H54 (cell line): ENCODE results near the gene OBP2A.

Experiments
- DNase-seq: peaks from one replicate; pipeline ENCODE4 v3.0.0; 2011; ENCODE audit warnings: low spot score, mixed read lengths; ENCODE audit not compliant: insufficient read length
- FAIRE-seq: peaks from 3 replicates; lab custom pipeline; 2011; peaks lifted over from hg19 to GRCh38; lab: Jason Lieb, UNC
- POLR2A ChIP-seq: IDR thresholded peaks from 2 replicates; pipeline ENCODE4 v1.6.1; 2011; ENCODE audit warnings: low read depth, mild to moderate bottlenecking, low read length

The OBP2A gene

DNA sequence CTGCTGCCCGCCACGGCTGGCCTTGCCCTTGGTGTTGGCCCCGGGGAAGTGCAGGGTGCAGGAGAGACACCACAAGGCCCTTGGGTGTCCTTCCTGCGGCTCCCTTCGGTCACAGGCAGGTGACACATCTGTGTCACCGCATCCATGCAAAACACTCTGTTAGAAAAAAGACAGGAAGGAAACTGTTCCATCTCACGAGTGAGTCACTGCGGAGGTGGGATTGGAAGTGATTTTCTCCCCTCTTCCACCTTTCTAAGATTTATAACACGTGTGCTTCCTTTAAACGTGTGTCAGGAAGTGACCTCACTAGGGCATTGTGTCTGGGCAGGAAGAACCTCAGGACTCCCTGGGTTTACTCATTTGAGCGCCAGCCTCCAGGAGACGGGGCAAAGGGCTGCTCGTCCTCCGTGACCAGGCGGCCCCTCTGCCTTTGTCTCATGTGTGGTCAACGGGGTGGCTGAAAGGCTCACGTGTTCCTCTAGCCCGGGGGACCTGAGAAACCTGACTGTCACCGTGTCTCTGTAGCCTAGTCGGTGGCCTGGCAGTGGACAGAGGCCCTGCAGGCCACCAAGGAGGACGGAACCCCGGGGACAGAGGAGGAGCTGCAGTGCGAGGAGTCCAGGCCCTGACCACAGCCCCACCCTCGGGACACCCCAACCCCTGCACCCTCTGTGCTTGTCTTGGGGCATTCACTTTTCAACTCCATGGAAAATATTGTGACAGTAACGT is 29.6 kb upstream of the OBP2A start:
- FAIRE-seq = no peak
- DNase-seq = no peak
- TF ChIP-seq POLR2A = no peak

DNA sequence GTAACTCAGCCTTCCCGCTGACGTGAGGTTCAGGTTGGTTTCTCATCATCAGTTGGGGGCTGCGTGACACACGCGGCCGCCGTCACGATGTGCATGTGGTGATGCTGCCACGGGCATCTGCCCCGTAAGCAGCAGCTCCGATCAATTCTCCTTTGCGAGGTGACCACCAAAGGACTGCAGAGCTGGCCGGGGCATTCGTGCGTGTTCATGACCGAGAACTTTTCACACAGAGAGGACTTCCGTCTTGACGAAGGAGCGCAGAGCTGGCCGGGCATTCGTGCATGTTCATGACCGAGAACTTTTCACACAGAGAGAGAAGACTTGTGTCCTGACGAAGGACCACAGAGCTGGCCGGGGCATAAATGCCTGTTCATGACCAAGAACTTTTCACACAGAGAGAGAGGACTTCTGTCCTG is 28.5 kb upstream of the OBP2A start:
- no peak for DNase-seq
- FAIRE-seq = no peak

DNA sequence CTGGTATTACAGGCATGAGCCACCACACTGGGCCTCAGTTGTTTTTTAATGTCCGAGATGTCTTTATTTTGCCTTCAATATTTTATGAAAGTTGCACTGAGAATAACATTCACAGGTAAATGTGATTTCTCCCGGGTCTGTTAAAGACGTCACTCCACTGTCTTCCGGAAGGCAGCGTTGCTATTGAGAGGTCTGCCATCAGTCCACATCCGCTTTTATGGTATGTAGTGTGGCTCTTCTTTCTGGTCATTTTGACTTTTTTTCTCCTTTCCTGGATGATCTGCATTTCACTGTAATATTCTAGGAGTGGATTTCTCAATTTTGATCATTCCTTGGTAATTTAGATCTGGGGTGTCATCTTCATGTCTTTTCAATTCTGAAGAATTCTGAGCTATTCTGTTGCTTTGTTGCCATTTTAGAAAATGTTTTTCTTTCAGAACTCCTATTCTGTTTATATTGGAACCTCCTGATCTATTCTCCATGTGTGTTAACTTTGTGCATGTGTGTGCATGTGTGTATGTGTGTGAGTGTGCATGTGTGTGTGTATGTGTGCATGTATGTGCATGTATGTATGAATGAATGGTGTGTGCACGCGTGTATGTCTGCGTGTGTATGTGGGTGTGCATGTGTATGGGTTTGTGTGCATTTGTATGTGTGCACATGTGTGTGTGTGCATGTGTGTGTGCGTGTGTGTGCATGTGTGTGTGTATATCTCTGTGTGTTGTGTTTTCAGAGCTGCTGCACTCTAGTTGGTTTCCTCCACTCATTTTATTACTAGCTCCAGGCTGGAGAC is 26.6 kb upstream of the OBP2A start:
- no peak for FAIRE-seq
- no peak for TF ChIP-seq POLR2A

More for the DNA sequence above, 28.5 kb upstream of the OBP2A start:
- TF ChIP-seq POLR2A = no peak

DNA sequence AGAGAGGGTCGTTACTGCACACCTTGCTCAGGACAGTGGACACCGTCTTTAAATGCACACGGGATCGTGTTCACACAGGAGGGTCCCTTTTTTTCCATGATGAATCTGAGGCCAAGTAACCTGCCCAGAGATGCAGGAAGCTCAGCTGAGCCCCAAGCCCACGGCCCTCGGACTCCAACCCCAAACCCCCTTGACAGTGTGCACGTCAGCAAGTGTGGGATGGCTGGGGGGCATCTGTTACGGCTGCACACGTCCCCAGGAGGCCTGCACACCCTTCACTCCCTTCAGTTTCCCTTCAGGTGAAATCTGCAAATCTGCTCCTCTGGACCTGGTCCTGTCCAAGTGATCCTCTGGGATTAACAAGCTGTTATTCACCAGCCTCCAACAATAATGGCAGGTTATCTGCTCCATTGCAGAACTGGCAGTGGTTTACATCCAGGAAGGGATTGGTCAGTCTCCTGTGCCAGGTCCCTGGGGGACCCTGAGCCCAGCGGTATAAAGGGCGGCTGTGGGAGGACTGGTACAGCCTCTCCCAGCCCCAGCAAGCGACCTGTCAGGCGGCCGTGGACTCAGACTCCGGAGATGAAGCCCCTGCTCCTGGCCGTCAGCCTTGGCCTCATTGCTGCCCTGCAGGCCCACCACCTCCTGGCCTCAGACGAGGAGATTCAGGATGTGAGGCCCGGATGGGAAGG is 24.9 kb upstream of the OBP2A start, which contains the start of gene LCN1:
LCN1 (plus strand) TSS at position 525 of the 692 bp plus-strand sequence; CDS start at position 583, 58 bp downstream.
- no peak for FAIRE-seq

More for the DNA sequence above, 26.6 kb upstream of the OBP2A start:
- DNase-seq = no peak

DNA sequence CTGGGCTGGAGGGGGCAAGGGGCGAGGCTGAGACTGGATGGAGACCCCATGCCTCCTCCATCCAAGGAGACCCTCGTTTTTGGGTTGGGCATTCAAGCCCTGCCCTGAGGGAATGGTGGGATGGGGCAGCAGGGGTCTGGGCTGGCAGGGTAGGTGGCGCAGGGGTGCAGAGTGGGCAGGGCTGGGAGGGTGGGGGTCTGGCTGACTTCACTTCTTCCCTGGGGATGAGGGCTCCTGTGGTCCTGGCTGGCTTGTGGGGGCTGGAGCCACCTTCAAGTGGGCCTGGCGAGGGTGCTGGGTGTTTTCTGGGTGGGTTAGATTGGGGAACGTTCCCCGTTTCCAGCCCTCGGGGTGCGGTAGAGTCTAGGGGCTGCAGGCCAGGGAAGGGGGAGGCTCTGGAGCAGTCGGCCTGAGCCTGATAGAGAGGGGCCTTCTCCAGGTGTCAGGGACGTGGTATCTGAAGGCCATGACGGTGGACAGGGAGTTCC is 24.3 kb upstream of the OBP2A start:
- FAIRE-seq (no peak), DNase-seq (no peak)
- TF ChIP-seq POLR2A = no peak

More for the DNA sequence above, 24.9 kb upstream of the OBP2A start, which contains the start of gene LCN1:
- no peak for DNase-seq
- TF ChIP-seq POLR2A = no peak

DNA sequence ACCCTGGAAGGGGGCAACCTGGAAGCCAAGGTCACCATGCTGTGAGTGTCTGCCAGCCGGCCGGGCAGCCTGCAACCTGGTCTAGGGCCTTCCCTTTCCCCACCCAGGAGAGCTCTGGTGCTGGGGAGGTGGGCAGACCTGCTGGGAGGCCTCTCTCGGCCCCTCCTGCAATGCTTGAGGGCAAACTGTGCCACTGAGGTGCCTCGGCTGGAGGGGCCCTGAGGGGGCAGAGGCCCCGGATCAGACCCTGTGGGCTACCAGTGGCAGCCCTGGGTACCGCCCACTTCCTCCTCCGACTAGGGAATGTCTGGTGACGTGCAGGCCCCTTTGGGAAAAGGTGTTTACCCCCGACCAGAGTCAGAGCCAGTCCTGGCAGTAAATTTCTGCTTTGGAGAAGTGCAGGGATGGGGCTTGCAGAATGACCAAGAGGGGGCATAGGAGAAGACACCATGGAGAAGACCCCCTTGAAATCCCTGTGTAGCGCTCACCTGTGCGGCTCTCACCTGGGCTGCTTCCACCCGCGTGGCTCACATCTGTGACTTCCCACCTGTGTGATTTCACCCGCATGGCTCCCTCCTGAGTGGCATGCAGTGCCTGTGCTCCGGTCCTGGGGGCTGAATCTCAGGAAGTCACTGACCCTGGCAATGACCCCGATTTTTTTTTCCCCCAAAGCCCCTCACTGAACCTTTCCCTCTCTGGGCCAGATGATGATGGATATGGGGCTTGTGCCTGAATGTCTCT is 23.6 kb upstream of the OBP2A start:
- no peak for DNase-seq
- no peak for FAIRE-seq
- no peak for TF ChIP-seq POLR2A

DNA sequence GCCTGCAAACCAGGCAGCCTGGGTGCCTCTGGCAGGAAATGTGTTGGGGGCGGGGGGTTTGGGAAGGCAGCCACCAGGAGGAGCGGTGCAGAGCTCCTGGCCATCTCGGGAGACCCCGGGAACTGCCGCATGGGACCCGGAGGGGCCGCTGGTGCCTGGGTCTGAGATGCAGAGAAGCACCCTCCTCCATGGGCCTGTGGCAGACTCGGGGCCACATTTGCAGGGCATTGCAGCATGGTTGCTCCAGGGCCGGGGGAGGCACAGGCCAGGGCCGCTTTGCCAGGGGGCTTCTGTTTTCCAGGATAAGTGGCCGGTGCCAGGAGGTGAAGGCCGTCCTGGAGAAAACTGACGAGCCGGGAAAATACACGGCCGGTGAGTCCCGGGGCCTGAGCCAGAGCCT is 23.0 kb upstream of the OBP2A start:
- no peak for TF ChIP-seq POLR2A

DNA sequence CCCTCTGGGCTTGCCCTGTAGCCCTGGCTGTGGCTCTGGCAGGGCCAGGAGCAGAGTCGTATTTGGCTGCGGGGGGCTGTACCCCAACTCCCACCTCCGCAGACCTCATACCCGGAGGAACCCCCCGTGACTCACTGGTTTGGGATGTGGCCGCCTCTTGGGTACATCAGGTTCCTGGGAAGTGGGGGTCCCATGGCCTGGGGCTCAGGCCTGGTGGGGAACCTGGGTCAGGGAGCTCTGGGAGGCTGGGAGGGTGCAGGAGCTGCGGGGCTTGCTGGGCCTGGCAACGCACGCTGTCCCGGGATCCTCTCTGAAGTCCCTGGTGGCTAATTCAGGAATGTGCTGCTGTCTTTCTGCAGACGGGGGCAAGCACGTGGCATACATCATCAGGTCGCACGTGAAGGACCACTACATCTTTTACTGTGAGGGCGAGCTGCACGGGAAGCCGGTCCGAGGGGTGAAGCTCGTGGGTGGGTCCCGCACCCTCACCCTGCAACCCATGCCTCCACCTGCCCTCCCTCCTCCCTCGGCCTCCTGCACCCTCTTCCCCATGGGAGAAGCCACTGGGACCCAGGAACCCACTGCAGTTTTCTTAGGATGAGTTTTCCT is 22.3 kb upstream of the OBP2A start:
- DNase-seq (no peak), FAIRE-seq (no peak)
- TF ChIP-seq POLR2A = no peak

More for the DNA sequence above, 23.0 kb upstream of the OBP2A start:
- no peak for DNase-seq
- no peak for FAIRE-seq

DNA sequence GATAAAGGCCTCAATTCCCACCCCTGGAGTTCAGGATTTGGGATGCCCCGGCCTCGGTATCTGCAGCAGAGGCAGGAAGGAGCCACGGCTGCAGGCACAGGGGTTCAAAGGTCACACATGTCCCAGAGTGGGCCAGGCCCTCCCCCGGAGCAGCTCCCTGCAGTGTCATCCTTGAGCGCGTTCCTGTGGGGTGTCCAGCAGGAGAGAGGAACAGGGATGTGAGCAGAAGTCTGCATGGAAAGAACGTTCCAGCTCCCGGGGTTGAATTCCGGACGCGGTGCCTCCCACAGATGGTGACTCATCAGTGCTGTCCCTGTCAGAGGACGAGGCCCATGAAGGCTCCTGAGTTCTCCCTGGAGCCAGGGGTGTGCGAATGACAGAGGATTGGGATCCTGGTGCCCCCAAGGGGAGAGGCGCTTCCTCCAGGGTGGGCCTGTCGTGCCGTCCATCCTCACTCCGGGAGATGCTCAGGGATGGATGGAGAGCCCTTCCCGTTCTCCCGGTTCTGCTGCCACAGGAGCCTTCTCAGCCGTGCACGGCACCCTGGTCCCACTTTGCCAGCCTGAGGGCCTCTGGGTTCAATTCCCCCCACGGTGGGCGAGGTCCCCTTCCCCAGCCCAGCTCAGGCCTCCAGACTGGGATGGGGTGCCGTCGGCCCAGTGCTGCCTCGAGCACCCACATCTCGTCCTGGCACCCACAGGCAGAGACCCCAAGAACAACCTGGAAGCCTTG is 21.6 kb upstream of the OBP2A start:
- FAIRE-seq (no peak), DNase-seq (no peak)
- TF ChIP-seq POLR2A = no peak

DNA sequence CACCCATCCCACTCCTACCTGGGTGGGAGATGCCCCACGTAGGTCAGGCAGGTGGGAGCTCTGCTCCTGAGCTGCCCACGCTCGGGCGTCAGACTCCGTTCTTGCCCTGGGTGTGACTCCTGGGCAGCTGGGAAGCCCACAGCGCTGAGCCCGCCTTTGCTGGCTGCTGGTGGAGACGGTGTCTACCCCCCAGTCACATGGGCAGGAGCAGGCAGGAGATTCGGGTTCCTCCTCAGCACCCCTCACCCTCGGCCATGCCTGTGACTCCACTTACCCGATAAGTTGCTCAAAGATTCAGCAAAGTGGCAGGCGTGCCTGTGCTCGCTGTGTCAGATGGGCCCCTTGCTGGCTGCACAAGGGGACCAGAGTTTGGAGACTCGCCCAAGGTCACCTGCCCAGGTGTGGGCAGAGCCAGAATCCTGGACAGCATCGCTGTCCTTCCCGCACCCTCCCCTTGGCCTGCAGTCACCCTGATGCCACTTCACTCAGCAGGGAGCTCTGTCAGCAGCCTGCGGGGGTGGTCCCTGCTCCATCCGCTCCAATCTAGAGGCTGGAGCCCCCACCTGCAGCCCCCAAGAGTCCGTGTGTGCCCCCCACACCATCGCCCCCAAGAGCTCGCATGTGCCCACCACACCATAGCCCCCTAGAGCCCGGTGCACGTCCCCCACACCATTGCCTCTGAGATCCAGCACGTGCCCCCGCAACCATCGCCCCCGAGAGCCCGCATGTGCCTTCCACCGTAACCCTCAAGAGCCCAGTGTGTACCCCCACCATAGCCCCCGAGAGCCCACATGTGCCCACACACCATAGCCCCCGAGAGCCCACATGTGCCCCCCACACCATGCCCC is 20.5 kb upstream of the OBP2A start:
- FAIRE-seq (no peak), DNase-seq (no peak)
- no peak for TF ChIP-seq POLR2A

DNA sequence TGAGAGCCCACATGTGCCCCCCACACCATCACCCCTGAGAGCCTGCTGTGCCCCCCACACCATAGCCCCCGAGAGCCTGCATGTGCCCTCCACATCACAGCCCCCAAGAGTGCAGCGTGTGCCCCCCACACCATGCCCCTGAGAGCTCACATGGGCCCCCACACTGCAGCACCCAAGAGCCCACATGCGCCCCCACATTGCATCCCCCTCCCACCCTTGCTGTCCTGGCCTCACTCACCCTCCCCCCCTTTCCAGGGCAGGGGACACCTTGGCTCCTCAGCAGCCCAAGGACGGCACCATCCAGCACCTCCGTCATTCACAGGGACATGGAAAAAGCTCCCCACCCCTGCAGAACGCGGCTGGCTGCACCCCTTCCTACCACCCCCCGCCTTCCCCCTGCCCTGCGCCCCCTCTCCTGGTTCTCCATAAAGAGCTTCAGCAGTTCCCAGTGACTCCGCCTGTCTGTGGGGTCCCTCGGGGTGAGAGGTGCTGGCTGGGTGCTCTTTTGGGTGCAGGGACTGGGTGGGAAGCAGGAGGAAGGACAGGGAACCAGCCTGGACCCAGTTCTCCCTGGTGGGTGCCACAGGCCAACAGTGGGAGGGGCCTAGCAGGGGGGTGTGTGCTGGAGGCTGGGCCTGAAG is 19.7 kb upstream of the OBP2A start:
- no peak for FAIRE-seq
- DNase-seq = no peak
- TF ChIP-seq POLR2A = no peak
